Testis (tissue), 2 donors: ENCODE data around the gene KAT7.

Experiments used
- CTCF ChIP-seq, 3 experiments: fragments of 450-650 bp in 2 of 3; fragments of 200-600 bp in 1 of 3; sonication (generic) in 1 of 3; IDR thresholded peaks; one replicate each; pipeline ENCODE4 v1.5.1; 2016 to 2019; ENCODE audit warnings: antibody characterized with exemption in 3 of 3, mild to moderate bottlenecking in 2 of 3, moderate library complexity in 1 of 3
- POLR2A ChIP-seq: fragments of 450-650 bp; IDR thresholded peaks from one replicate; pipeline ENCODE4 v1.6.1; 2017; ENCODE audit warnings: antibody characterized with exemption, mild to moderate bottlenecking, moderate library complexity

- TF ChIP-seq CTCF (IDR thresholded peaks at IDR 0.05) (no peak), POLR2A (no peak)
Measured at GRCh38 chr17:49842371-49842770, 53.9 kb downstream of the KAT7 start.
